GM20431 (cell line): ENCODE measurements around the gene CNPY1.
"Not testable (repeated sequence)": the region's sequence is repeated elsewhere in the genome, so short reads cannot be mapped to it uniquely, and the experiment has no call there.

ENCODE experiments used
- in situ Hi-C: fragments of 300-500 bp; cut with MseI, MboI; formaldehyde crosslinking; loops from one replicate; pipeline ENCODE4 v1.15.0; 2020; ENCODE audit warnings: low sequenced_read_pairs; ENCODE audit not compliant: unreplicated experiment

CNPY1 gene

GRCh38 chr7:155540553-155540952 is 5.8 kb downstream of the CNPY1 start:
- in situ Hi-C loops: no loop called here

- in situ Hi-C loops: no loop called here
These were observed 8.1 kb downstream of the CNPY1 start for GRCh38 chr7:155538293-155538692.

GRCh38 chr7:155536451-155536850 is 9.9 kb downstream of the CNPY1 start:
- in situ Hi-C loops: no loop called here

GRCh38 chr7:155534691-155535090 is 11.7 kb downstream of the CNPY1 start:
- in situ Hi-C loops: no loop called here

- in situ Hi-C loops: no loop called here
These were observed 12.3 kb downstream of the CNPY1 start for GRCh38 chr7:155533827-155534690.

GRCh38 chr7:155533120-155533826 is 13.1 kb downstream of the CNPY1 start:
- in situ Hi-C loops: no loop called here

- in situ Hi-C loops: no loop called here
These were observed 13.6 kb downstream of the CNPY1 start for GRCh38 chr7:155532792-155533119.

- in situ Hi-C loops: no loop called here
These were observed 14.7 kb downstream of the CNPY1 start for GRCh38 chr7:155531681-155532080.

GRCh38 chr7:155530601-155531000 is 15.8 kb downstream of the CNPY1 start:
- in situ Hi-C loops: no loop called here

GRCh38 chr7:155529845-155530244 is 16.5 kb downstream of the CNPY1 start:
- in situ Hi-C loops: no loop called here

- in situ Hi-C loops: no loop called here
These were observed 17.0 kb downstream of the CNPY1 start for GRCh38 chr7:155529346-155529745.

GRCh38 chr7:155527664-155528063 is 18.7 kb downstream of the CNPY1 start:
- in situ Hi-C loops: no loop called here

- in situ Hi-C loops: no loop called here
These were observed 20.1 kb downstream of the CNPY1 start for GRCh38 chr7:155526225-155526624.

GRCh38 chr7:155524018-155524556 is 22.3 kb downstream of the CNPY1 start:
- in situ Hi-C loops: no loop called here

- in situ Hi-C loops: no loop called here
These were observed 23.1 kb downstream of the CNPY1 start for GRCh38 chr7:155523168-155523675.

GRCh38 chr7:155521743-155522398 is 24.5 kb downstream of the CNPY1 start:
- in situ Hi-C loops: no loop called here

- in situ Hi-C loops: no loop called here
These were observed 25.2 kb downstream of the CNPY1 start for GRCh38 chr7:155521007-155521742.

GRCh38 chr7:155520114-155520513 is 26.2 kb downstream of the CNPY1 start:
- in situ Hi-C loops: no loop called here

- in situ Hi-C loops: not testable (repeated sequence)
These were observed 27.0 kb downstream of the CNPY1 start for GRCh38 chr7:155519358-155519757.

GRCh38 chr7:155518633-155519032 is 27.7 kb downstream of the CNPY1 start:
- in situ Hi-C loops: no loop called here
